Nephron (organoid): ENCODE measurements around the gene GET4.
"Not testable (repeated sequence)": the region's sequence is repeated elsewhere in the genome, so short reads cannot be mapped to it uniquely, and the experiment has no call there.

Experiments used
- H3K27ac Mint-ChIP-seq, 3 experiments: 2 replicates each; pipeline ENCODE4 v1.8.0; 2020; ENCODE audit warnings: mixed read lengths in 3 of 3, mild to moderate bottlenecking in 2 of 3, moderate library complexity in 1 of 3
- H3K27me3 Mint-ChIP-seq: 2 replicates; pipeline ENCODE4 v1.8.0; 2021; ENCODE audit warnings: low read depth, mild to moderate bottlenecking, moderate library complexity, mixed read lengths
- H3K36me3 Mint-ChIP-seq: 2 replicates; pipeline ENCODE4 v1.8.0; 2020; ENCODE audit warnings: low read depth, mixed read lengths
- H3K4me1 Mint-ChIP-seq: 2 replicates; pipeline ENCODE4 v1.8.0; 2020; ENCODE audit warnings: mixed read lengths
- H3K4me3 Mint-ChIP-seq, 3 experiments: 2 replicates each; pipeline ENCODE4 v1.8.0; 2020; ENCODE audit warnings: mild to moderate bottlenecking in 3 of 3, mixed read lengths in 3 of 3, moderate library complexity in 2 of 3
- H3K9me3 Mint-ChIP-seq: 2 replicates; pipeline ENCODE4 v1.8.0; 2020; ENCODE audit warnings: mixed read lengths
- CTCF ChIP-seq, 3 experiments: fragments of 200-600 bp; sonication (generic); IDR thresholded peaks; one replicate each; pipeline ENCODE4 v1.5.0; 2021; ENCODE audit warnings: antibody characterized with exemption in 3 of 3; ENCODE audit not compliant: unreplicated experiment in 3 of 3

Gene GET4

GRCh38 chr7:844043-844442 is 32.3 kb upstream of the GET4 start:
- Mint-ChIP-seq H3K36me3 (peaks cover 66% of the 10 kb centered on the region), H3K4me3 (no peak overlapping the region), H3K4me1 (no peaks in the 10 kb centered on the region), H3K27ac (no peak overlapping the region), H3K9me3 (peaks cover 6% of the 10 kb centered on the region), H3K27me3 (no peaks in the 10 kb centered on the region)
- no peak for TF ChIP-seq CTCF (IDR thresholded peaks at IDR 0.05; ENCODE audit: unreplicated experiment in 3 of 3)

GRCh38 chr7:844514-844913 is 31.8 kb upstream of the GET4 start:
- peaks cover 68% of the 10 kb centered on the region for H3K36me3 Mint-ChIP-seq
- no peaks in the 10 kb centered on the region for H3K4me1 Mint-ChIP-seq
- no peak overlapping the region for H3K4me3 Mint-ChIP-seq
- peaks cover 6% of the 10 kb centered on the region for H3K9me3 Mint-ChIP-seq
- H3K27me3 Mint-ChIP-seq, result no peaks in the 10 kb centered on the region
- TF ChIP-seq CTCF (IDR thresholded peaks at IDR 0.05; ENCODE audit: unreplicated experiment in 3 of 3), result no peak
- H3K27ac Mint-ChIP-seq, result no peak overlapping the region

DNA sequence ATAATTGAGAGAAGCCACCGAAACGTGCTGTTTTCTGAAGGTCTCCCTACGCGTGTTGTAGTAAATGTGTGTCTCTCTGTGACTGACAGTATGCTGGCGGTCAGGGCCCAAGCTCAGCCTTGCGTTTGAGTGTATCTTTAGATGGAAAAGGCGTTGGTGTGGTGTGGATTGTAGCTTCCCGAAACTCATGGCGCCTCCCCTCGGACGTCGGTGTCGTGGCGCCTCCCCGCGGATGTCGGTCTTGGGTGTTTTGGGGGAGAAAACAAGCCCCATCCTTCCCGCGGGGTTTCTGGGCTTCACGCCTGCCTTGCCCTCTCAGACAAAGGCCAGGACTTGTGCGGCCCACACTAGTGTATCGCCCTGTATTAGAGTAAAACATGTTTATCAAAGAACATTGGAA is 31.3 kb upstream of the GET4 start:
- Mint-ChIP-seq H3K4me1 (no peaks in the 10 kb centered on the region), H3K27me3 (no peaks in the 10 kb centered on the region), H3K9me3 (peaks cover 6% of the 10 kb centered on the region), H3K27ac (no peak overlapping the region), H3K36me3 (peaks cover 68% of the 10 kb centered on the region), H3K4me3 (no peak overlapping the region)
- TF ChIP-seq CTCF (IDR thresholded peaks at IDR 0.05; ENCODE audit: unreplicated experiment in 3 of 3), result no peak

DNA sequence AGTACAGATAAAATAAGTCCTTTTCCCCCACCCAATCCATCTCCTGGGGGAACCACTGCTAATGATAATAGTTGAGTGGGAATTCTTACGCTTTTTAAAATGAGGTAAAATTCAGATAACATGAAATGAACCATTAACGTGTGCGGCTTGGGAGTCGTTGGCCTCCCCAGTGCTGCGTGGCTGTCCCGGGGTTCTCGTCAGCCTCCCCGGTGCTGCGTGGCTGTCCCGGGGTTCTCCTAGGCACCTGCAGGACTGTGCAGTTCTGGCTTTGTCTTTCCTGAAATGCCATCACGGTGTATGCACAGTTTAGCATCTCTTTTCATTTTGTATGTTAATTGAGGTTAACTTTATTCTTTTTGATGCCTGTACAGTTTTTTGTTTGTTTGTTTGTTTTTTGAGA is 30.6 kb upstream of the GET4 start:
- no peaks in the 10 kb centered on the region for H3K27me3 Mint-ChIP-seq
- no peaks in the 10 kb centered on the region for H3K4me1 Mint-ChIP-seq
- no peak overlapping the region for H3K4me3 Mint-ChIP-seq
- TF ChIP-seq CTCF (IDR thresholded peaks at IDR 0.05; ENCODE audit: unreplicated experiment in 3 of 3), result no peak
- no peak overlapping the region for H3K27ac Mint-ChIP-seq
- peaks cover 6% of the 10 kb centered on the region for H3K9me3 Mint-ChIP-seq
- H3K36me3 Mint-ChIP-seq, result peaks cover 72% of the 10 kb centered on the region

- peaks cover 74% of the 10 kb centered on the region for H3K36me3 Mint-ChIP-seq
- H3K27me3 Mint-ChIP-seq, H3K4me1 Mint-ChIP-seq, H3K27ac Mint-ChIP-seq, H3K9me3 Mint-ChIP-seq, H3K4me3 Mint-ChIP-seq: not testable (repeated sequence)
Measured at GRCh38 chr7:846958-847650, 29.2 kb upstream of the GET4 start.

DNA sequence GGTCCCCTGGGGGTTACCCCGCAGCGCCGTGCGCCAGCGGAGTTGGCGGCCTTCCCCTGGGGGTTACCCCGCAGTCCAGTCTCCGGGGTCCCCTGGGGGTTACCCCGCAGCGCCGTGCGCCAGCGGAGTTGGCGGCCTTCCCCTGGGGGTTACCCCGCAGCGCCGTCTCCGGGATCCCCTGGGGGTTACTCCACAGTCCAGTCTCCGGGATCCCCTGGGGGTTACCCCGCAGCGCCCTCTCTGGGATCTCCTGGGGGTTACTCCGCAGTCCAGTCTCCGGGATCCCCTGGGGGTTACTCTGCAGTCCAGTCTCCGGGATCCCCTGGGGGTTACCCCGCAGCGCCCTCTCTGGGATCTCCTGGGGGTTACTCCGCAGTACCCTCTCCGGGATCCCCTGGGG is 28.6 kb upstream of the GET4 start:
- peaks cover 73% of the 10 kb centered on the region for H3K36me3 Mint-ChIP-seq
- not testable (repeated sequence) for H3K4me3 Mint-ChIP-seq, H3K9me3 Mint-ChIP-seq, H3K4me1 Mint-ChIP-seq, H3K27me3 Mint-ChIP-seq, H3K27ac Mint-ChIP-seq

DNA sequence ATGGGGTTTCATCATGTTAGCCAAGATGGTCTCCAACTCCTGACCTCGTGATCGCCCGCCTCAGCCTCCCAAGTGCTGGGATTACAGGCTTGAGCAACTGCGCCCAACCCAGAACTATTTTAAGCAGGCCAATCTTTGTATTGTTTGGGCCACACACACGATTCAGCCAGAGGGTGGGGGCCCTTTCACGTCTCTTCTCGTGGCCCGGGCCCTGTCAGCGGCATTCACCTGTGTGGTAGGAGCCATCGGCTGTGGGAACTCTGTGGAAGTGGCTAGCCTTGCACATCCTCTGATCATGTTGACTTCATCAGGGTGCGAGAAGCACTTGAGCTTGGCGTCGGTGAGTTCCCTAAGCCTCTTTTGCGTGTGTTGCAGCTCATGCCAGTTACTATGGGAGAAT is 27.2 kb upstream of the GET4 start:
- no peaks in the 10 kb centered on the region for H3K4me1 Mint-ChIP-seq
- peaks cover 6% of the 10 kb centered on the region for H3K9me3 Mint-ChIP-seq
- H3K36me3 Mint-ChIP-seq, result peaks cover 70% of the 10 kb centered on the region
- no peaks in the 10 kb centered on the region for H3K27me3 Mint-ChIP-seq
- no peak overlapping the region for H3K27ac Mint-ChIP-seq
- no peak overlapping the region for H3K4me3 Mint-ChIP-seq
- no peak for TF ChIP-seq CTCF (IDR thresholded peaks at IDR 0.05; ENCODE audit: unreplicated experiment in 3 of 3)
